ENCODE data around the gene DAPL1.

The DAPL1 gene

DNA sequence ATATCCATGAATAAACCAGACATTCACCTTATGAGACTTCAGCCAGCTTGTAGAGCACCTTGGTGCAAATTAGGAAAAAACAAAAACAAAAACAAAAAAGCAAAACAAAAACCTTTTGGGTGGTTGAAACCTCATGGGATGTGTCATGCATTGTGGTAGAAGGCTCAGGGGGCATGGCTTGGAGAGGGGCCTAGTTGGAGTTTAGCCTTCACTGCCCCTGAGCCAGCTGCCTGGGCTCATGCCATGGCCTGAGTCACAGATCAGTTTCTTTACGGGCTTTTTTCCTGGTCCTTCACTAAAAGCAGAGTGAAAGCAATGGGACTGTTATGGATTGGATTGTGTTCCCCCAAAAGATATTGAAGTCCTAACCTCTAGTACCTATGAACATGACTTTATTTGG, 22.0 kb upstream of the DAPL1 start:
- H3K9me3 ChIP-seq (ENCODE audit: control insufficient read depth, insufficient read depth, low read depth, low read length), result no peaks in the 10 kb centered on the region
- no peak overlapping the region for H3K4me3 ChIP-seq (ENCODE audit: low read depth, low read length)
- no peak overlapping the region for H3K27ac ChIP-seq (ENCODE audit: extremely low read depth, low read depth, low read length)
- ChIA-PET POLR2A (no interaction called here), CTCF (interaction anchor here (0.6 kb wide), 1 partner anchor 15 kb away, joined by 4 read pairs; no protein-coding TSS in a partner anchor)
- no peaks in the 10 kb centered on the region for H3K36me3 ChIP-seq (ENCODE audit: control insufficient read depth in 2 of 2, insufficient read depth in 1 of 2, low read length in 2 of 2)
- TF ChIP-seq PRDM1 (tag by site-specific recombination; IDR thresholded peaks at IDR 0.05) (no peak), ZNF274 (IDR thresholded peaks at IDR 0.05; ENCODE audit: low read length) (no peak), ZNF274 (tag by site-specific recombination; IDR thresholded peaks at IDR 0.05; ENCODE audit: borderline replicate concordance) (no peak), KLF17 (tag by site-specific recombination; IDR thresholded peaks at IDR 0.05) (no peak), ZNF544 (tag by site-specific recombination; IDR thresholded peaks at IDR 0.05) (no peak), ZNF221 (tag by site-specific recombination; IDR thresholded peaks at IDR 0.05; ENCODE audit: borderline replicate concordance) (no peak), ZIC2 (tag by site-specific recombination; IDR thresholded peaks at IDR 0.05) (no peak), ZNF248 (tag by site-specific recombination; IDR thresholded peaks at IDR 0.05) (no peak), ZNF335 (tag by site-specific recombination; conservative IDR thresholded peaks at IDR 0.05) (no peak), ZNF530 (tag by site-specific recombination; IDR thresholded peaks at IDR 0.05; ENCODE audit: low read depth) (no peak), ZNF473 (tag by site-specific recombination; IDR thresholded peaks at IDR 0.05) (no peak), ZNF24 (tag by site-specific recombination; IDR thresholded peaks at IDR 0.05) (no peak), ZSCAN16 (tag by site-specific recombination; IDR thresholded peaks at IDR 0.05) (no peak), ZEB2 (tag by site-specific recombination; IDR thresholded peaks at IDR 0.05) (no peak), ZNF514 (tag by site-specific recombination; IDR thresholded peaks at IDR 0.05) (no peak)
- TF ChIP-seq, protein P1, sequence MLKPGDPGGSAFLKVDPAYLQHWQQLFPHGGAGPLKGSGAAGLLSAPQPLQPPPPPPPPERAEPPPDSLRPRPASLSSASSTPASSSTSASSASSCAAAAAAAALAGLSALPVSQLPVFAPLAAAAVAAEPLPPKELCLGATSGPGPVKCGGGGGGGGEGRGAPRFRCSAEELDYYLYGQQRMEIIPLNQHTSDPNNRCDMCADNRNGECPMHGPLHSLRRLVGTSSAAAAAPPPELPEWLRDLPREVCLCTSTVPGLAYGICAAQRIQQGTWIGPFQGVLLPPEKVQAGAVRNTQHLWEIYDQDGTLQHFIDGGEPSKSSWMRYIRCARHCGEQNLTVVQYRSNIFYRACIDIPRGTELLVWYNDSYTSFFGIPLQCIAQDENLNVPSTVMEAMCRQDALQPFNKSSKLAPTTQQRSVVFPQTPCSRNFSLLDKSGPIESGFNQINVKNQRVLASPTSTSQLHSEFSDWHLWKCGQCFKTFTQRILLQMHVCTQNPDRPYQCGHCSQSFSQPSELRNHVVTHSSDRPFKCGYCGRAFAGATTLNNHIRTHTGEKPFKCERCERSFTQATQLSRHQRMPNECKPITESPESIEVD (tag by site-specific recombination; IDR thresholded peaks at IDR 0.05), result no peak
- no peaks in the 10 kb centered on the region for H3K4me1 ChIP-seq (ENCODE audit: control insufficient read depth, insufficient read depth, low read length)

- Histone ChIP-seq H3K4me3 (ENCODE audit: low read depth, low read length) (no peak overlapping the region), H3K4me1 (ENCODE audit: control insufficient read depth, insufficient read depth, low read length) (no peaks in the 10 kb centered on the region), H3K27ac (ENCODE audit: extremely low read depth, low read depth, low read length) (no peak overlapping the region), H3K36me3 (ENCODE audit: control insufficient read depth in 2 of 2, insufficient read depth in 1 of 2, low read length in 2 of 2) (no peaks in the 10 kb centered on the region), H3K9me3 (ENCODE audit: control insufficient read depth, insufficient read depth, low read depth, low read length) (no peaks in the 10 kb centered on the region)
- TF ChIP-seq ZNF48 (tag by site-specific recombination; IDR thresholded peaks at IDR 0.05) (no peak), ZNF777 (tag by site-specific recombination; IDR thresholded peaks at IDR 0.05; ENCODE audit: borderline replicate concordance) (no peak), ZNF776 (tag by site-specific recombination; IDR thresholded peaks at IDR 0.05; ENCODE audit: borderline replicate concordance) (no peak), ZNF416 (tag by site-specific recombination; IDR thresholded peaks at IDR 0.05) (no peak), ZNF600 (tag by site-specific recombination; IDR thresholded peaks at IDR 0.05) (no peak), ZNF473 (tag by site-specific recombination; IDR thresholded peaks at IDR 0.05) (no peak), ZNF221 (tag by site-specific recombination; IDR thresholded peaks at IDR 0.05; ENCODE audit: borderline replicate concordance) (no peak), ZNF138 (tag by site-specific recombination; IDR thresholded peaks at IDR 0.05; ENCODE audit: borderline replicate concordance) (no peak), MYNN (tag by site-specific recombination; IDR thresholded peaks at IDR 0.05; ENCODE audit: borderline replicate concordance) (no peak), ZNF510 (tag by site-specific recombination; IDR thresholded peaks at IDR 0.05; ENCODE audit: insufficient replicate concordance) (no peak), ZNF133 (tag by site-specific recombination; IDR thresholded peaks at IDR 0.05) (no peak), MZF1 (tag by site-specific recombination; IDR thresholded peaks at IDR 0.05; ENCODE audit: borderline replicate concordance) (no peak), ZNF24 (tag by site-specific recombination; IDR thresholded peaks at IDR 0.05) (no peak), ZNF239 (tag by site-specific recombination; IDR thresholded peaks at IDR 0.05) (no peak), ZNF610 (tag by site-specific recombination; IDR thresholded peaks at IDR 0.05; ENCODE audit: borderline replicate concordance) (no peak), HOXD13 (CRISPR knock-in tag; IDR thresholded peaks at IDR 0.05; ENCODE audit: borderline replicate concordance) (no peak), ZNF571 (tag by site-specific recombination; IDR thresholded peaks at IDR 0.05) (no peak)
- ChIA-PET CTCF (interaction anchor here (1.1 kb wide), 1 partner anchor 751 kb away, joined by 4 read pairs; no protein-coding TSS in a partner anchor), POLR2A (no interaction called here)
Observed at GRCh38 chr2:158774681-158775080, 20.4 kb upstream of the DAPL1 start.
